Activated CD8-positive, alpha-beta memory T cell treated with anti-CD3 and anti-CD28 coated beads for 1 hour (primary cell): ENCODE measurements around the gene NIPAL3.
"Not testable (repeated sequence)": the region's sequence is repeated elsewhere in the genome, so short reads cannot be mapped to it uniquely, and the experiment has no call there.

ENCODE experiments used
- DNase-seq, 2 donors: peaks; one replicate each; pipeline ENCODE4 v3.0.0-alpha.2; 2020; ENCODE audit warnings: low read depth in 1 of 2; ENCODE audit errors: extremely low read depth in 1 of 2

Gene NIPAL3

GRCh38 chr1:24455272-24455671 is 39.7 kb downstream of the NIPAL3 start:
- DNase-seq = no peak

GRCh38 chr1:24457866-24458265 is 42.3 kb downstream of the NIPAL3 start:
- DNase-seq = no peak

GRCh38 chr1:24459551-24460266 is 44.1 kb downstream of the NIPAL3 start:
- no peak for DNase-seq

GRCh38 chr1:24462128-24462527 is 46.5 kb downstream of the NIPAL3 start:
- DNase-seq = not testable (repeated sequence)

- DNase-seq = no peak
Observed at GRCh38 chr1:24463776-24464735, 48.5 kb downstream of the NIPAL3 start.

GRCh38 chr1:24465099-24465498 is 49.5 kb downstream of the NIPAL3 start:
- no peak for DNase-seq

GRCh38 chr1:24465638-24466037 is 50.0 kb downstream of the NIPAL3 start:
- DNase-seq = no peak

- DNase-seq = no peak
Observed at GRCh38 chr1:24468685-24469316, 53.2 kb downstream of the NIPAL3 start.

- no peak for DNase-seq
Observed at GRCh38 chr1:24470592-24470991, 55.0 kb downstream of the NIPAL3 start.

- no peak for DNase-seq
Observed at GRCh38 chr1:24472527-24473251, 57.1 kb downstream of the NIPAL3 start.

GRCh38 chr1:24474193-24474592 is 58.6 kb downstream of the NIPAL3 start:
- no peak for DNase-seq

- no peak for DNase-seq
Observed at GRCh38 chr1:24475700-24476099, 60.1 kb downstream of the NIPAL3 start.

GRCh38 chr1:24476571-24476970 is 61.0 kb downstream of the NIPAL3 start:
- DNase-seq = no peak

GRCh38 chr1:24477309-24477708 is 61.7 kb downstream of the NIPAL3 start:
- no peak for DNase-seq

- peak in 1 of 2 donors; percentile 27 for DNase-seq
Observed at GRCh38 chr1:24481101-24481500, 65.5 kb downstream of the NIPAL3 start.

GRCh38 chr1:24481843-24482610 is 66.4 kb downstream of the NIPAL3 start:
- DNase-seq = no peak

GRCh38 chr1:24483441-24483840 is 67.8 kb downstream of the NIPAL3 start:
- no peak for DNase-seq

GRCh38 chr1:24484199-24484598 is 68.6 kb downstream of the NIPAL3 start:
- DNase-seq = no peak

GRCh38 chr1:24486331-24487065 is 70.9 kb downstream of the NIPAL3 start:
- DNase-seq = no peak
